Measurements from ENCODE around the gene LRTM2.

Gene LRTM2

GRCh38 chr12:1837541-1838204 lies 17.3 kb downstream of the LRTM2 start:
- no peak overlapping the region for H3K4me3 ChIP-seq (ENCODE audit: control insufficient read depth, low read depth, low read length)
- TF ChIP-seq CTCF (conservative IDR thresholded peaks at IDR 0.05; ENCODE audit: control insufficient read depth, insufficient read depth, low read depth, low read length): no peak
- no peak for DNase-seq (ENCODE audit: low read depth)

- TF ChIP-seq CTCF (conservative IDR thresholded peaks at IDR 0.05; ENCODE audit: control insufficient read depth, insufficient read depth, low read depth, low read length): no peak
- no peak for DNase-seq (ENCODE audit: low read depth)
- H3K4me3 ChIP-seq (ENCODE audit: control insufficient read depth, low read depth, low read length): no peak overlapping the region
Observed at GRCh38 chr12:1838205-1838993, 18.0 kb downstream of the LRTM2 start.

- no peak for TF ChIP-seq CTCF (conservative IDR thresholded peaks at IDR 0.05; ENCODE audit: control insufficient read depth, insufficient read depth, low read depth, low read length)
- H3K4me3 ChIP-seq (ENCODE audit: control insufficient read depth, low read depth, low read length): no peak overlapping the region
- no peak for DNase-seq (ENCODE audit: low read depth)
Observed at GRCh38 chr12:1838994-1839365, 18.6 kb downstream of the LRTM2 start.

GRCh38 chr12:1839464-1839863 lies 19.1 kb downstream of the LRTM2 start:
- no peak for DNase-seq (ENCODE audit: low read depth)
- no peak overlapping the region for H3K4me3 ChIP-seq (ENCODE audit: control insufficient read depth, low read depth, low read length)
- TF ChIP-seq CTCF (conservative IDR thresholded peaks at IDR 0.05; ENCODE audit: control insufficient read depth, insufficient read depth, low read depth, low read length): no peak

GRCh38 chr12:1839956-1840951 lies 19.9 kb downstream of the LRTM2 start:
- no peak for DNase-seq (ENCODE audit: low read depth)
- H3K4me3 ChIP-seq (ENCODE audit: control insufficient read depth, low read depth, low read length): no peak overlapping the region
- no peak for TF ChIP-seq CTCF (conservative IDR thresholded peaks at IDR 0.05; ENCODE audit: control insufficient read depth, insufficient read depth, low read depth, low read length)

GRCh38 chr12:1840981-1841425 lies 20.6 kb downstream of the LRTM2 start:
- H3K4me3 ChIP-seq (ENCODE audit: control insufficient read depth, low read depth, low read length): no peak overlapping the region
- no peak for DNase-seq (ENCODE audit: low read depth)
- no peak for TF ChIP-seq CTCF (conservative IDR thresholded peaks at IDR 0.05; ENCODE audit: control insufficient read depth, insufficient read depth, low read depth, low read length)
